Dendritic cell treated with granulocyte-macrophage colony-stimulating factor and Interleukin-4, amounts not matched to agents 40 ng/mL and 50 ng/mL, for 4 days (primary cell): Measurements from ENCODE around the gene PDZRN3.

ENCODE experiments used
- H3K27ac Mint-ChIP-seq: one replicate; pipeline ENCODE4 v1.8.0; 2022; ENCODE audit warnings: mild to moderate bottlenecking, mixed read lengths
- H3K27me3 Mint-ChIP-seq: one replicate; pipeline ENCODE4 v1.8.0; 2022; ENCODE audit warnings: mild to moderate bottlenecking, mixed read lengths
- H3K36me3 Mint-ChIP-seq: one replicate; pipeline ENCODE4 v1.8.0; 2022; ENCODE audit warnings: low read depth, mixed read lengths
- H3K4me1 Mint-ChIP-seq: one replicate; pipeline ENCODE4 v1.8.0; 2022; ENCODE audit warnings: low read depth, mixed read lengths
- H3K4me3 Mint-ChIP-seq: one replicate; pipeline ENCODE4 v1.8.0; 2022; ENCODE audit warnings: mild to moderate bottlenecking, moderate library complexity, mixed read lengths
- H3K9me3 Mint-ChIP-seq: one replicate; pipeline ENCODE4 v1.8.0; 2022; ENCODE audit warnings: mixed read lengths
- intact Hi-C: fragments of 100-400 bp; cut with micrococcal nuclease; formaldehyde crosslinking; loops from one replicate; pipeline ENCODE4 v1.15.0; 2022

Gene PDZRN3

GRCh38 chr3:73652896-73653295 lies 28.2 kb upstream of the PDZRN3 start:
- Mint-ChIP-seq H3K36me3 (no peaks in the 10 kb centered on the region), H3K4me3 (no peak overlapping the region), H3K9me3 (no peaks in the 10 kb centered on the region), H3K4me1 (no peaks in the 10 kb centered on the region), H3K27me3 (no peaks in the 10 kb centered on the region), H3K27ac (no peak overlapping the region)
- intact Hi-C loops, result no loop called here

GRCh38 chr3:73637042-73637441 lies 12.3 kb upstream of the PDZRN3 start:
- H3K4me3 Mint-ChIP-seq, result no peak overlapping the region
- no peak overlapping the region for H3K27ac Mint-ChIP-seq
- H3K4me1 Mint-ChIP-seq, result no peaks in the 10 kb centered on the region
- intact Hi-C loops, result no loop called here
- no peaks in the 10 kb centered on the region for H3K27me3 Mint-ChIP-seq
- no peaks in the 10 kb centered on the region for H3K9me3 Mint-ChIP-seq
- H3K36me3 Mint-ChIP-seq, result no peaks in the 10 kb centered on the region

GRCh38 chr3:73635254-73635653 lies 10.5 kb upstream of the PDZRN3 start:
- H3K36me3 Mint-ChIP-seq, result no peaks in the 10 kb centered on the region
- intact Hi-C loops, result no loop called here
- H3K9me3 Mint-ChIP-seq, result no peaks in the 10 kb centered on the region
- no peaks in the 10 kb centered on the region for H3K4me1 Mint-ChIP-seq
- no peak overlapping the region for H3K27ac Mint-ChIP-seq
- H3K4me3 Mint-ChIP-seq, result no peak overlapping the region
- no peaks in the 10 kb centered on the region for H3K27me3 Mint-ChIP-seq

GRCh38 chr3:73633916-73634344 lies 9.2 kb upstream of the PDZRN3 start:
- Mint-ChIP-seq H3K27me3 (peaks cover 4% of the 10 kb centered on the region), H3K27ac (no peak overlapping the region), H3K4me3 (no peak overlapping the region), H3K9me3 (no peaks in the 10 kb centered on the region), H3K36me3 (no peaks in the 10 kb centered on the region), H3K4me1 (no peaks in the 10 kb centered on the region)
- intact Hi-C loops, result no loop called here

GRCh38 chr3:73633453-73633852 lies 8.7 kb upstream of the PDZRN3 start:
- Mint-ChIP-seq H3K4me3 (no peak overlapping the region), H3K9me3 (no peaks in the 10 kb centered on the region), H3K27ac (no peak overlapping the region), H3K4me1 (no peaks in the 10 kb centered on the region), H3K27me3 (peaks cover 4% of the 10 kb centered on the region), H3K36me3 (no peaks in the 10 kb centered on the region)
- intact Hi-C loops, result no loop called here

- no peak overlapping the region for H3K4me3 Mint-ChIP-seq
Measured at GRCh38 chr3:73626106-73626505, 1.4 kb upstream of the PDZRN3 start.

GRCh38 chr3:73624017-73624820 lies 522 bp downstream of the PDZRN3 start:
- Mint-ChIP-seq H3K4me1 (no peaks in the 10 kb centered on the region), H3K4me3 (no peak overlapping the region), H3K36me3 (no peaks in the 10 kb centered on the region), H3K27me3 (peaks cover 29% of the 10 kb centered on the region), H3K27ac (no peak overlapping the region), H3K9me3 (no peaks in the 10 kb centered on the region)
- intact Hi-C loops, result no loop called here

More at GRCh38 chr3:73626106-73626505, 1.4 kb upstream of the PDZRN3 start:
- H3K27me3 Mint-ChIP-seq, result peaks cover 31% of the 10 kb centered on the region
- no peaks in the 10 kb centered on the region for H3K36me3 Mint-ChIP-seq
- intact Hi-C loops, result no loop called here
- H3K9me3 Mint-ChIP-seq, result no peaks in the 10 kb centered on the region
- no peaks in the 10 kb centered on the region for H3K4me1 Mint-ChIP-seq
- no peak overlapping the region for H3K27ac Mint-ChIP-seq

- intact Hi-C loops, result no loop called here
- H3K36me3 Mint-ChIP-seq, result no peaks in the 10 kb centered on the region
Measured at GRCh38 chr3:73623346-73623745, 1.4 kb downstream of the PDZRN3 start.

GRCh38 chr3:73622091-73622805 lies 2.5 kb downstream of the PDZRN3 start:
- Mint-ChIP-seq H3K27ac (no peak overlapping the region), H3K9me3 (no peaks in the 10 kb centered on the region), H3K36me3 (no peaks in the 10 kb centered on the region), H3K27me3 (peaks cover 27% of the 10 kb centered on the region), H3K4me3 (no peak overlapping the region), H3K4me1 (no peaks in the 10 kb centered on the region)
- intact Hi-C loops, result no loop called here

More at GRCh38 chr3:73623346-73623745, 1.4 kb downstream of the PDZRN3 start:
- H3K4me1 Mint-ChIP-seq, result no peaks in the 10 kb centered on the region
- peaks cover 27% of the 10 kb centered on the region for H3K27me3 Mint-ChIP-seq
- no peak overlapping the region for H3K4me3 Mint-ChIP-seq
- H3K9me3 Mint-ChIP-seq, result no peaks in the 10 kb centered on the region
- no peak overlapping the region for H3K27ac Mint-ChIP-seq

GRCh38 chr3:73621388-73621787 lies 3.4 kb downstream of the PDZRN3 start:
- H3K27me3 Mint-ChIP-seq, result peaks cover 27% of the 10 kb centered on the region
- intact Hi-C loops, result no loop called here
- no peaks in the 10 kb centered on the region for H3K9me3 Mint-ChIP-seq
- H3K36me3 Mint-ChIP-seq, result no peaks in the 10 kb centered on the region
- no peak overlapping the region for H3K27ac Mint-ChIP-seq
- H3K4me1 Mint-ChIP-seq, result no peaks in the 10 kb centered on the region
- no peak overlapping the region for H3K4me3 Mint-ChIP-seq

GRCh38 chr3:73618461-73618860 lies 6.3 kb downstream of the PDZRN3 start:
- Mint-ChIP-seq H3K4me3 (no peak overlapping the region), H3K27me3 (peaks cover 8% of the 10 kb centered on the region), H3K4me1 (no peaks in the 10 kb centered on the region), H3K36me3 (no peaks in the 10 kb centered on the region), H3K27ac (no peak overlapping the region), H3K9me3 (no peaks in the 10 kb centered on the region)
- intact Hi-C loops, result no loop called here

- no peaks in the 10 kb centered on the region for H3K9me3 Mint-ChIP-seq
- no peaks in the 10 kb centered on the region for H3K27me3 Mint-ChIP-seq
- H3K4me1 Mint-ChIP-seq, result no peaks in the 10 kb centered on the region
- no peak overlapping the region for H3K27ac Mint-ChIP-seq
- intact Hi-C loops, result no loop called here
- no peaks in the 10 kb centered on the region for H3K36me3 Mint-ChIP-seq
- no peak overlapping the region for H3K4me3 Mint-ChIP-seq
Measured at GRCh38 chr3:73616056-73616455, 8.7 kb downstream of the PDZRN3 start.

- Mint-ChIP-seq H3K36me3 (no peaks in the 10 kb centered on the region), H3K4me1 (no peaks in the 10 kb centered on the region), H3K27ac (no peak overlapping the region), H3K9me3 (no peaks in the 10 kb centered on the region), H3K4me3 (no peak overlapping the region), H3K27me3 (no peaks in the 10 kb centered on the region)
- intact Hi-C loops, result no loop called here
Measured at GRCh38 chr3:73614419-73614818, 10.3 kb downstream of the PDZRN3 start.

GRCh38 chr3:73611176-73611575 lies 13.6 kb downstream of the PDZRN3 start:
- Mint-ChIP-seq H3K4me3 (no peak overlapping the region), H3K27ac (no peak overlapping the region), H3K27me3 (no peaks in the 10 kb centered on the region), H3K9me3 (no peaks in the 10 kb centered on the region), H3K36me3 (no peaks in the 10 kb centered on the region), H3K4me1 (no peaks in the 10 kb centered on the region)
- intact Hi-C loops, result no loop called here
